Motor neuron (in vitro differentiated cells): ENCODE results near the gene CCDC73. TPM values are rescaled to one million over a fixed set of nuclear protein-coding genes. Genes with fewer than 3 reads are reported as not detected.
"Not testable (repeated sequence)": the region's sequence is repeated elsewhere in the genome, so short reads cannot be mapped to it uniquely, and the experiment has no call there.

Experiments used
- ATAC-seq, 8 experiments: fragments of 200-7000 bp; cut with Tn5 transposase; replicated peaks in 6 of 8; 2 replicates each; pipeline ENCODE4 v1.8.0; 2021; ENCODE audit warnings: mild to moderate bottlenecking in 8 of 8, moderate library complexity in 8 of 8
- H3K27ac ChIP-seq, 2 donors: fragments of 250-450 bp; sonication (Bioruptor Pico); 2 replicates each; pipeline ENCODE4 v1.9.0; 2021; ENCODE audit warnings: antibody characterized with exemption in 2 of 2, mild to moderate bottlenecking in 2 of 2, moderate library complexity in 1 of 2
- H3K4me1 ChIP-seq, 2 donors: fragments of 250-450 bp; sonication (Bioruptor Pico); replicated peaks in 1 of 2; 2 replicates each; pipeline ENCODE4 v1.6.1; 2021; ENCODE audit warnings: antibody characterized with exemption in 2 of 2, mild to moderate bottlenecking in 2 of 2, moderate library complexity in 1 of 2
- H3K4me3 ChIP-seq, 5 donors: fragments of 250-450 bp; sonication (Bioruptor Pico); 2 replicates each; pipeline ENCODE4 v1.9.0; 2021; ENCODE audit warnings: antibody characterized with exemption in 5 of 5, mild to moderate bottlenecking in 5 of 5, moderate library complexity in 4 of 5
- WGBS, 10 experiments: fragments of 450-650 bp; shearing (Covaris generic); methylation state at CpG; one replicate each; pipeline ENCODE4 v1.0.0; 2022; 5-methylcytosine and 5-hydroxymethylcytosine counted together
- in situ Hi-C, 9 experiments: fragments of 400-800 bp; cut with MboI; loops; one replicate each; pipeline ENCODE4 v1.15.0; 2021; ENCODE audit warnings: low sequenced_read_pairs in 9 of 9, low pct_unique_long_range_greater_than_20kb in 2 of 9; ENCODE audit not compliant: unreplicated experiment in 9 of 9
- total RNA-seq, 8 experiments: library from RNA; unstranded; fragments of 300-600 nt; gene quantifications; 2 replicates each; pipeline versions ENCODE4 v1.2.3 to v1.2.4, GENCODE V29; 2022

The CCDC73 gene
- total RNA-seq, 8 experiments from 2014 or later, result 0.05 to 0.47 (median 0.24) TPM

GRCh38 chr11:32596114-32596513, 198.3 kb downstream of the CCDC73 start:
- H3K27ac ChIP-seq, H3K4me3 ChIP-seq, in situ Hi-C loops, H3K4me1 ChIP-seq, ATAC-seq: not testable (repeated sequence)
- 89 to 100% (median 98%) methylated on average over 1 to 14 of the region's 14 CpGs for WGBS, 10 experiments

DNA sequence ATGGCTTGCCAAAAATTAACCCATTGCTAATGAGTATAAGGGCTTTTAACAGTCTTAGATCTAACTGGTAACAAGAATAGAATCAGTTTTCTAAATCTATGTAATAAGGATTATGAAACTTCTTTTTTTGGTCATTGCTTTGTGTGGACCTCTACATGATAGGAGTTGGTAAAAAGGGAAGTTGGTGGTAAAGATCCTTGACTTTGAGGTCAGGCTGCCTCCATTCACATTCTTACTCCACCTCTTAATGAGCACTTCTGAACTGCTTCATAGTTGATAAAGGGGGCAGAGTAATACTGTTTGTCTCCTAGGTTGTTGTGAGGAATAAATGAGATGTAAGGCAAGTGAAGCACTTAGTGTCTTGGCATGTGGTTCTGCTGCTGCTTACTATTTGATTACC, 200.2 kb downstream of the CCDC73 start:
- no peak for ATAC-seq
- H3K27ac ChIP-seq, result no peak overlapping the region
- no peaks in the 10 kb centered on the region for H3K4me1 ChIP-seq
- no peak overlapping the region for H3K4me3 ChIP-seq
- in situ Hi-C loops, result no loop called here

- Histone ChIP-seq H3K27ac (no peak overlapping the region), H3K4me1 (peaks cover 8 to 18% of the 10 kb centered on the region in 2 donors), H3K4me3 (no peak overlapping the region)
- WGBS, 10 experiments, result 70 to 100% (median 84%) methylated on average over 2 to 4 of the region's 4 CpGs; no CpG with 5 or more reads in 2 of the 10 experiments
- ATAC-seq, result peak in 2 of 8 experiments; percentile 2 to 3
- in situ Hi-C loops, result no loop called here
These were observed 207.8 kb downstream of the CCDC73 start for GRCh38 chr11:32586576-32587190.

GRCh38 chr11:32584921-32585320, 209.5 kb downstream of the CCDC73 start:
- peak overlapping the region; percentile 74 to 91 (median 81) for H3K4me3 ChIP-seq
- in situ Hi-C loops, result no loop called here
- 0 to 11% (median 2%) methylated on average over 3 to 7 of the region's 7 CpGs for WGBS, 10 experiments
- H3K27ac ChIP-seq, result no peak overlapping the region
- peaks cover 8 to 18% of the 10 kb centered on the region in 2 donors for H3K4me1 ChIP-seq
- no peak for ATAC-seq

DNA sequence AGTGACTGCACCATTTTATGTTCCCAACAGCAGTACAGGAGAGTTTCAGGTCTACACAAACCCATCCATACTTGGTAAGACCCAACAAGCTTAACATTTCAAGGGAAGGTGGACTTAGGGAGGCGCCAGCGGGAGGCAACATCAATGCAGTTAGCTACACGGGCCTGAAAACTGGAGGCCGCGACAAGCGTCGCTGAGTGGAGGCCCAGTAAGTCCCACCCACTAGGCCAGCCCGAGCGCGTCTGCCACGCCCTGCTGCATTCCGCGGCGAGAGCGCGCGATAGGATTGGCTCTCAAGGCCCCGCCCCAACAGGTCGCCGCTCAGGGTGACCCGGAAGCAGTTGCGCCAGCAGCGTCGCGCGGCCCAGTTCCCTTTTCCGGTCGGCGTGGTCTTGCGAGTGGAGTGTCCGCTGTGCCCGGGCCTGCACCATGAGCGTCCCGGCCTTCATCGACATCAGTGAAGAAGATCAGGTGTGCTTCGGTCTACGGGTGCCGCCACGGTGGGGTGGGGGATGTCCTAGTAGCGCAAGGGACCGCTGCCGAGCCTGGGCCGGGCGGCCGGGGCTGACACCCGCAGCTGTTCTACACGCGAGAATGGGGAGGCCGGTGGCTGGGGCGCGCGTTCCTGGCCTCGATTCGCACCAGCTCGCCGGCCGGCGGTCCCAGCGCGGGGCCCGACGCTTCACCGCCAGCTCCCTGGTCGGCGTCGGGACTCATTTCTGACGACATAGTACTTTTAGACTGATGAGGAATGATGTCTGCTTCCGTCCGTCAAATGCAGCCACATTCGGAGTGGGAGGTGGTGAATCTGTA, 210.8 kb downstream of the CCDC73 start, which contains the start of gene EIF3M:
EIF3M (plus strand) TSS at position 373 of the 813 bp plus-strand sequence; CDS start at position 430, 57 bp downstream.
- H3K4me1 ChIP-seq, result peaks cover 8 to 18% of the 10 kb centered on the region in 2 donors
- peak within 1 kb of the TSS; percentile 74 to 91 (median 81) for H3K4me3 ChIP-seq
- peak; percentile 91 to 99 (median 98) for ATAC-seq
- peak within 1 kb of the TSS; percentile 92 to 98 for H3K27ac ChIP-seq
- 0 to 12% (median 0%) methylated on average over 2 to 10 of the region's 70 CpGs; no CpG with 5 or more reads in 2 of the 10 experiments for WGBS, 10 experiments
- in situ Hi-C loops, result no loop called here

DNA sequence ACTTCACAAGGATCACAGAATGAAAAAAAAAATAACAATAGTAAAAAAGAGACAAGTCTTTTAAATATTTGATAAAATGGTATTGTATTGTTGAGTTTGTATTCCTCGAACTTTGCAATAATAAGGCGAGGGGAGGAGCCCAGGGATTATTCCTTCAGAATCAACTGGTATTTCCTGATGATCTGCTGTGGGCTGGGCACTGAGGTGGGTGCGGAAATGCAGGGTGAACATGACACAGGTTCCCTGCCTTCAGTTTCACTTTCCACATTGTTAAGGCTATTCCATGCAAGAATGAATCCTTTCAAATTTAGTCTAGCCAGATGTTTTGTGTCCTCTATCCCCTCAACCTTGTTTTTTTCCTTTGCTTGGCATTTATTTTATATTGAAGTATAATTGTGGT, 212.9 kb downstream of the CCDC73 start:
- Histone ChIP-seq H3K27ac (no peak overlapping the region), H3K4me3 (no peak overlapping the region), H3K4me1 (peaks cover 5 to 18% of the 10 kb centered on the region in 2 donors)
- in situ Hi-C loops, result no loop called here
- 77 to 100% (median 90%) methylated on average over 1 to 3 of the region's 3 CpGs; no CpG with 5 or more reads in 3 of the 10 experiments for WGBS, 10 experiments
- ATAC-seq, result no peak

- H3K4me1 ChIP-seq, result peaks cover 4 to 12% of the 10 kb centered on the region in 2 donors
- WGBS, 10 experiments, result 40 to 100% (median 83%) methylated on average over 1 to 2 of the region's 2 CpGs; no CpG with 5 or more reads in 4 of the 10 experiments
- in situ Hi-C loops, result no loop called here
- H3K4me3 ChIP-seq, result no peak overlapping the region
- H3K27ac ChIP-seq, result no peak overlapping the region
- no peak for ATAC-seq
These were observed 213.5 kb downstream of the CCDC73 start for GRCh38 chr11:32580967-32581366.

DNA sequence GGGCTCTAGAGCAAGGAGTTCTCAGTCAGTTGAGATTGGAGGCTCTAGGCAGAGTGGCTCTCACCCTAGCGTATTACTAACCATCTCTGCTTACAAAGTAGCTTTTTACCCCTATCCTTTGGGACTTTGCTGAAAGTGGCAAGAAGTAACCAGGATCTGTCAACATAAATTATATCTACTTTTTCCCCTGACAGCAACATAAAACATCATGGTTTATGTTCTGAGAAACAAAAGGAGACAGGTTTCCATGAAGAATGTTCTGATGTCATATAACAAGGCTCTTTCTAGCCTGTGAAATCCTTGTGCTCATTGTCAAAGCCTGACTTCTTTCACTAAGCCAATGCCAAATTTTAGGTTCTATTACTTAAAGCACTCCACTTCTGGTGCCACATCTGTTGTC, 218.0 kb downstream of the CCDC73 start:
- Histone ChIP-seq H3K4me3 (no peak overlapping the region), H3K27ac (no peak overlapping the region), H3K4me1 (no peaks in the 10 kb centered on the region)
- ATAC-seq, result no peak
- in situ Hi-C loops, result no loop called here
- WGBS, 10 experiments, result 33 to 100% (median 83%) methylated on average over 1 of the region's 1 CpG; no CpG with 5 or more reads in 5 of the 10 experiments

DNA sequence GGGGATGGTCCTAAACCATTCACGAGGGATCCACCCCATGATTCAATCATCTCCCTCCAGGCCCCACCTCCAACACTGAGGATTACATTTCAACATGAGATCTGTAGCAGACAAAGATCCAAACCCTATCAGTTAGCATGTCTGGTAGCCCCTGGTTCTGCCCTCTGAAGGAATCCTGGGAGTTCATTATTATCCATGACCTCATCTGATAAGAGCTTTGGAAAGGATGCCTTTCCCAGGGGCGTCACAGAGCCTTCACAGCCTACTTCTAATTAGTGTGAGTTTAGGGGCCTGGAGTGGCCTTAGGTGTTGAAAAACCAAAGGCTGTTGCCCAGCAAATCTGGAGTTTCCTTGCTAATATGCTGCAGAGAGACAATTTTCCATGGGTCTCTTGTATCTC, 219.4 kb downstream of the CCDC73 start:
- peak in 2 of 8 experiments; percentile 29 to 51 for ATAC-seq
- in situ Hi-C loops, result no loop called here
- WGBS, 10 experiments, result 7 to 84% (median 70%) methylated on average over 1 to 2 of the region's 2 CpGs; no CpG with 5 or more reads in 5 of the 10 experiments

DNA sequence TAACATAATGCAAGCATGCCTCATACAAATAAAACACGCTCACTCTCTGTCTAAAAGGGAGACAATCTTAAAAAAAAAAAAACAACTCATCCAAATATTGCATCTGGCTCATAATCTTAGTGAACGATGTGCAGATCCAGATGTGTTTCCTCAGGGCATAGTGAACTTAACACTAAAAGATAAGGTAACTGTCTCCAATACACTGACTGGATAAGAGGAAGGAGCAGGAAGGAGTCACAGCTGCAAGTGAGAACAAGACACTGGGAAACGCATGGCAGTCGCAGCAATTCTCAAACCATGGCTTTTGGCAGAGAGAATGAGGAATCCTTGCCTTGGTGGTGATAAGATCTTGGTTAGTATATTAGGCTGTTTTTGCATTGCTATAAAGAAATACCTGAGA, 220.0 kb downstream of the CCDC73 start:
- Histone ChIP-seq H3K27ac (no peak overlapping the region), H3K4me3 (no peak overlapping the region), H3K4me1 (no peaks in the 10 kb centered on the region)
- WGBS, 10 experiments, result 0 to 100% (median 93%) methylated on average over 1 to 3 of the region's 4 CpGs; no CpG with 5 or more reads in 2 of the 10 experiments
- ATAC-seq, result no peak
- in situ Hi-C loops, result no loop called here

More for the DNA sequence above, 219.4 kb downstream of the CCDC73 start:
- Histone ChIP-seq H3K4me1 (no peaks in the 10 kb centered on the region), H3K27ac (no peak overlapping the region), H3K4me3 (no peak overlapping the region)

DNA sequence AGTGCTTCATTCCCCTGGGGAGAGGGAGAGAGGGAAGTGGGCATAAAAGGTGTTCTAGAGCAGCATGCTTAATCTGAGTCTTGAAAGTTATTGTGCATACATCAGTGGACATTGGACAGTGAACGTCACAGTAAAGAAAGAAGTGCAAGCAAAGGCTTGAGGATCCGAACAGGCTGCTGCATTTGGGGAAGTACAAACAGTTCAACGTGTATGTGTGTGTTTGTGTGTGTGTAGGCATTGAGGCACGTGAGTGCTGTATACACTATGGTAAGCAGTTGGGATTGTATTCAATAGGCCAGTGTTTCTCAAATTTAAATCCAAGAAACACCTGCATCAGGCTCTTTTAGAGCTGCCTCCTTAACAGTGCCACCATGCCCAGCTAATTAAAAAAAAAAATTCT, 221.2 kb downstream of the CCDC73 start:
- 43 to 89% (median 80%) methylated on average over 1 to 3 of the region's 4 CpGs; no CpG with 5 or more reads in 3 of the 10 experiments for WGBS, 10 experiments
- ATAC-seq, result no peak
- Histone ChIP-seq H3K4me1 (no peaks in the 10 kb centered on the region), H3K27ac (no peak overlapping the region), H3K4me3 (no peak overlapping the region)
- in situ Hi-C loops, result no loop called here

GRCh38 chr11:32571039-32571438, 223.4 kb downstream of the CCDC73 start:
- WGBS, 10 experiments, result 30 to 86% (median 63%) methylated on average over 1 to 10 of the region's 10 CpGs
- ATAC-seq, result no peak
- H3K27ac ChIP-seq, result no peak overlapping the region
- H3K4me3 ChIP-seq, result no peak overlapping the region
- H3K4me1 ChIP-seq, result no peaks in the 10 kb centered on the region
- in situ Hi-C loops, result no loop called here

DNA sequence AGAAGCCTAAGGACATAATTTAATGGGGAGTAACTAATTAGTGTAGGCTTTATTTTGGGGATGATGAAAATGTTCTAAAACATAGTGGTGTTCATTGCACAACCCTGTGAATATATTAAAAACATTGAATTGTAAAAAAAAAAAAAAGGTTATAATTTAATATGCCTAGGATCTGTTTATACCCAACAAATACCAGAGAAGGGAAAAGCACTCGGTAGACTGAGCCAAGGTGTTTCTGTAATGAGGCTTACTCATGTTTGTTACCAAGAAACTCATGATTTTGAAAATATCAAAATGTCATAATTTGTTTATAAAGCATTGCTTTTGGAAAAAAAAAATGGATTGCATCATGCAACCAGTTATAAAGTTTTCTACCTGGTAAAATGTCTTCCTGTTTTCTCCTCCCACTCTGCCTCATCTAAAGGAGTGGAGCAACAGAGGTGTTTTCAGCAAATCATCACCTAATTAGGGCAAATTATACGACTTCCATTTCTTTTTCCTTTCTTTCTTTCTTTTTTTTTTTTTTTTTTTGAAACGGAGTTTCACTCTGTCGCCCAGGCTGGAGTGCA, 225.1 kb downstream of the CCDC73 start:
- Histone ChIP-seq H3K27ac (no peak overlapping the region), H3K4me3 (no peak overlapping the region), H3K4me1 (no peaks in the 10 kb centered on the region)
- WGBS, 10 experiments, result 0 to 88% (median 64%) methylated on average over 2 to 4 of the region's 4 CpGs
- ATAC-seq, result no peak
- in situ Hi-C loops, result no loop called here
